Left renal cortex interstitium (tissue), 4 donors: ENCODE results near the gene E2F6. TPM values are rescaled to one million over a fixed set of nuclear protein-coding genes. Genes with fewer than 3 reads are reported as not detected.

Experiments
- DNase-seq, 4 donors: peaks; one replicate each; pipeline ENCODE4 v3.0.0-alpha.2; 2013; ENCODE audit warnings: low read depth in 4 of 4, low spot score in 2 of 4, missing footprints in 1 of 4
- polyA plus RNA-seq, 4 donors: library from polyadenylated mRNA; unstranded; fragments of 120-200 nt; gene quantifications; one replicate each; pipeline ENCODE4 v1.2.1, GENCODE V29; 2013; ENCODE audit not compliant: insufficient read length in 4 of 4

E2F6 gene
- polyA plus RNA-seq, 4 donors: 19.2 to 22.7 (median 21.6) TPM

DNA sequence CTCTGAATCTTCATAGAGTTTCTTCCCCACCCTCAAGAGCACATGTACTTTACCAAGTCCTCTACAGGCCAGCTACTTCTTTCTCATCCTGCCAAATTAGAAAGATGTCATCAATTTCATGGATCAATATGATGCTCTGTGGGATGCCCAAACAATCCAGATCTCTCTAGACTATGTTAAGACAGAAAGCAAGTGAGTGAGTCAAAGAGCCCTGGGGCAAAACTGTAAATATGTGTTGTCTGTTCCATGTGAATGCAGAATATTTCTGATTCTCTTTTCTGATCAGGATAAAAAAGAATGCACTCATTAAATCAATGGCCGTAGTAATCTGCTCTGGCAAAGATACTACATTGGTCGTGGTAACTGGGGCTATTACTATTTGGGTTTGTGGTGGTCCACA, 68.4 kb downstream of the E2F6 start:
- DNase-seq: no peak

- no peak for DNase-seq
These were observed 69.2 kb downstream of the E2F6 start for GRCh38 chr2:11396467-11397445.

DNA sequence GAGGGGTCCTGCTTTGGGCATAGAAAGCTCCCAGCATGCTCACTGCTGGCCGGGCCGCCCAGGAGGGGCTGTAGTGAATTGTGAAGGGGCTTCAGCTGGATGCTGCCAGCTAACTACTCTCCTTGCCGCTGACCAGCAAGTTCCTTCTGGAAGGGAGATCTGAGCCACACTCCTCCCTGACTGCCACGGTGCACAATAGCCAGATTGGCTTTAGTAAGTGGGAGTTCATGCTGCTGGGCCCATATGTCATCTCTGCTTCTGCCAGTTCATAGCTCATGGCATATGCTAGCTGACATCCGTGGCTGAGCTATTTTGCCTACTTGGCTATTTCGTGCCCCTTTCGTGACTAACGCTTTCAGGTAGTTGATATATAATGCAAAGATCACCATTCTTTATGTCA, 69.9 kb downstream of the E2F6 start:
- DNase-seq: no peak

DNA sequence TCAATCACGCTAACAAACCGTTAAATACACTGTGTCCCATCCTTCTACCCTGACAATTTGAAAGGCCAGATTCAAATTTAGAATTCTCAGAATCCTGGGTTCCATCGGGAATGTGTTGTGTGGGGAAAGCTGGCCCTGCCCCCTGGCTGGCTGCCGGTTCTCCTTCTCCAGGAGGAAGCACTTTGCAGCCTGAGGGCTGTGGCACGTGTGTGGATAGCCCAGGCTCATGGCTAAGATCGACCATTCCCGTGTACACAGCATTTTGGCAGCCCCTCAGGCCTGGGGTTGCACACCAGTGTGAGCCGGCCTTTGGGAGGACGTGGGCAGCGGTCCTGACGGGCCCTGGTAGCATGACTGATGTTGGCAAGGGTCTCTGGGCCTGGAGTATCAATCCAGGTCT, 70.6 kb downstream of the E2F6 start:
- DNase-seq: no peak

Other genes with a start within 250 kb of the E2F6 start
- gene ROCK2, start 121.5 kb downstream of the E2F6 start, polyA plus RNA-seq: 10 to 100 TPM; 33.3 to 42.9 (median 38.3) TPM
- 10 to 100 TPM in 3 of 4 donors, 1 to 10 TPM in 1; 9.2 to 19.7 (median 13.9) TPM for gene GREB1, start 67.9 kb upstream of the E2F6 start, polyA plus RNA-seq
- gene NTSR2, start 204.0 kb upstream of the E2F6 start, polyA plus RNA-seq: not detected